GM12891 (cell line): Measurements from ENCODE around the gene ZNF688.

Source experiments
- PAX5 ChIP-seq: IDR thresholded peaks from 2 replicates; pipeline ENCODE4 v1.6.1; 2011; ENCODE audit warnings: low read length, moderate library complexity, mild to moderate bottlenecking; ENCODE audit not compliant: insufficient read depth, severe bottlenecking
- POLR2A ChIP-seq: IDR thresholded peaks from 2 replicates; pipeline ENCODE4 v1.6.1; 2011; ENCODE audit warnings: low read depth, low read length, control low read depth
- POLR2AphosphoS5 ChIP-seq: IDR thresholded peaks from 2 replicates; pipeline ENCODE4 v1.6.1; 2011; ENCODE audit warnings: low read depth, low read length, control low read depth
- POU2F2 ChIP-seq: IDR thresholded peaks from 2 replicates; pipeline ENCODE4 v1.6.1; 2011; ENCODE audit warnings: low read depth, mild to moderate bottlenecking, control low read depth, low read length, moderate library complexity
- TAF1 ChIP-seq: IDR thresholded peaks from 2 replicates; pipeline ENCODE4 v1.6.1; 2011; ENCODE audit warnings: low read depth, low read length, control low read depth

- TF ChIP-seq POLR2A (peak; percentile 86), POLR2AphosphoS5 (peak; percentile 43), PAX5 (no peak), TAF1 (no peak), POU2F2 (no peak)
These were observed 36.3 kb downstream of the ZNF688 start for GRCh38 chr16:30535106-30535776.
